SK-N-MC (cell line): ENCODE results near the gene WASF3.

Experiments
- DNase-seq: peaks from one replicate; pipeline ENCODE4 v3.0.0-alpha.2; 2011; ENCODE audit warnings: low read depth, low spot score
- H3K27ac ChIP-seq: fragments of 200-600 bp; sonication (generic); 2 replicates; pipeline ENCODE4 v1.5.1; 2016; ENCODE audit warnings: mixed run types
- H3K36me3 ChIP-seq: fragments of 200-600 bp; sonication (generic); 2 replicates; pipeline ENCODE4 v1.6.1; 2017; ENCODE audit warnings: antibody characterized with exemption, low read length, mixed read lengths; ENCODE audit not compliant: insufficient read depth
- H3K4me3 ChIP-seq: fragments of 200-600 bp; sonication (generic); 2 replicates; pipeline ENCODE4 v1.5.1; 2016
- H3K9ac ChIP-seq: fragments of 200-600 bp; sonication (generic); 2 replicates; pipeline ENCODE4 v1.8.0; 2017; ENCODE audit warnings: mixed run types, mixed read lengths; ENCODE audit not compliant: insufficient read length
- H3K9me3 ChIP-seq: fragments of 200-600 bp; sonication (generic); 2 replicates; pipeline ENCODE4 v1.6.1; 2017; ENCODE audit warnings: low read depth, mild to moderate bottlenecking, antibody characterized with exemption, low read length, moderate library complexity, mixed read lengths
- EZH2 ChIP-seq: fragments of 200-600 bp; sonication (generic); IDR thresholded peaks from one replicate; pipeline ENCODE4 v1.6.1; 2017; ENCODE audit warnings: antibody characterized with exemption
- FOXP2 ChIP-seq: optimal IDR thresholded peaks from 2 replicates; pipeline ENCODE3; 2011; ENCODE audit warnings: mild to moderate bottlenecking, moderate library complexity; ENCODE audit not compliant: insufficient read depth; ENCODE audit errors: extremely low read length, control extremely low read depth
- POLR2AphosphoS5 ChIP-seq: IDR thresholded peaks from 2 replicates; pipeline ENCODE4 v1.6.1; 2012; ENCODE audit warnings: mild to moderate bottlenecking, low read depth, low read length, borderline replicate concordance

WASF3 gene, protein sequence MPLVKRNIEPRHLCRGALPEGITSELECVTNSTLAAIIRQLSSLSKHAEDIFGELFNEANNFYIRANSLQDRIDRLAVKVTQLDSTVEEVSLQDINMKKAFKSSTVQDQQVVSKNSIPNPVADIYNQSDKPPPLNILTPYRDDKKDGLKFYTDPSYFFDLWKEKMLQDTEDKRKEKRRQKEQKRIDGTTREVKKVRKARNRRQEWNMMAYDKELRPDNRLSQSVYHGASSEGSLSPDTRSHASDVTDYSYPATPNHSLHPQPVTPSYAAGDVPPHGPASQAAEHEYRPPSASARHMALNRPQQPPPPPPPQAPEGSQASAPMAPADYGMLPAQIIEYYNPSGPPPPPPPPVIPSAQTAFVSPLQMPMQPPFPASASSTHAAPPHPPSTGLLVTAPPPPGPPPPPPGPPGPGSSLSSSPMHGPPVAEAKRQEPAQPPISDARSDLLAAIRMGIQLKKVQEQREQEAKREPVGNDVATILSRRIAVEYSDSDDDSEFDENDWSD

DNA sequence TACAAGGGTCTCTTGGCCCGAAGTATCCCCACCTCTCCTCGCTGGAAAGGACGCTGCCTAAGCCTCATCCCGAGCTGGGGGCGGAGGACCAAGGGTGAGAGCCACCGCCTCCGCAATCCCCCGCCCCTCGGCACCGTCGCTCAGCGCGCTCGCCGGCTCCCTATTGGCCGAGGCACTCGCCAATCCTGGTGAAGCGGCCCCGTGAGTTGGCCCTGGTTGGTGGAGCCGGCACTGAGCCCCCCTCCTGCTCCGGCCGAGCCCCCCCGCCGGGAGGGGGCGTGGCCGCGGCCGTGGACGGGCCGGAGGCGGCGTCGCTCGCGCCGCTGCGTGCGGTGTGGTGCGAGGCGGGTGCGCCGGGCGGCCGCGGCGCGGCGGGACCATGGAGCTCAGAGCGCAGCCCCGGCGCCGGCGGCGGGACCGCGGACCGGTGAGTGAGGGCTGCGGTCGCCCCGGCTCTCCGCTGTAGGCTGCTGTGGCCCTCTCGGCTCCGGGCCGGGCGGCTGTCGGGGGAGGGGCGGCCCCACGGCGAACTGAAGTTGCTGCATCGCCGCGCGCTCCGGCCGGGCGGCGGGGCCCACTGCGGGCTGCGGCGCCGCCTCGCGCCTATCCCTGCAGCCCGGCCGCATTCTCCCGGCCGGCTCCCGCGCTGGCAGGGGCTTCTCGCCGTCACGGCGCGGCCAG is at the start of gene WASF3:
Gene WASF3 (plus strand): TSS at position 291 of the 681 bp plus-strand sequence. CDS start 84,588 bp downstream, outside the sequence.
- H3K9me3 ChIP-seq = no peaks in the 10 kb centered on the region
- H3K27ac ChIP-seq = no peak within 1 kb of the TSS
- TF ChIP-seq POLR2AphosphoS5 = no peak
- no peak for TF ChIP-seq EZH2
- no peak for TF ChIP-seq FOXP2
- DNase-seq = no peak
- no peaks in the 10 kb centered on the region for H3K36me3 ChIP-seq
- peak within 1 kb of the TSS; percentile 63 for H3K4me3 ChIP-seq
- H3K9ac ChIP-seq = no peak within 1 kb of the TSS

DNA sequence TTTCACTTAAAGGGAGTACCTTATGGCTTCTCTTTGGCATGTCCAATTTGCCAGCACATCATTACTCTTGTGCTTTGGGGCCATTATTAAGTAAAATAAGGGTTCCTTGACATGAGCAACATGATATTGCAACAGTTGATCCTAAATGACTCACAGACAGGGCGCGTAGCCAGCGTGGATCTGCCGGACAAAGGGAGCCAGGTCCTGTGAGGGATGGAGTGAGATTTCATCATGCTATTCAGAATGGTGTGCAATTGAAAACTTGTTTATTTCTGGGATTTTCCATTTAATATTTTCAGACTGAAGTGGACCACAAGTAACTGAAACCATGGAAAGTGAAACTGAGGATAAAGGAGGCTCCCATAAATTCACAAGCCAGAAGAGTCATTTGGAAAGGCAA is 48.6 kb upstream of the WASF3 start:
- H3K4me3 ChIP-seq = no peak overlapping the region
- no peak overlapping the region for H3K9ac ChIP-seq
- H3K36me3 ChIP-seq = no peaks in the 10 kb centered on the region
- no peaks in the 10 kb centered on the region for H3K9me3 ChIP-seq
- TF ChIP-seq FOXP2 = no peak
- TF ChIP-seq POLR2AphosphoS5 = no peak
- TF ChIP-seq EZH2 = no peak
- DNase-seq = no peak
- H3K27ac ChIP-seq = no peak overlapping the region

DNA sequence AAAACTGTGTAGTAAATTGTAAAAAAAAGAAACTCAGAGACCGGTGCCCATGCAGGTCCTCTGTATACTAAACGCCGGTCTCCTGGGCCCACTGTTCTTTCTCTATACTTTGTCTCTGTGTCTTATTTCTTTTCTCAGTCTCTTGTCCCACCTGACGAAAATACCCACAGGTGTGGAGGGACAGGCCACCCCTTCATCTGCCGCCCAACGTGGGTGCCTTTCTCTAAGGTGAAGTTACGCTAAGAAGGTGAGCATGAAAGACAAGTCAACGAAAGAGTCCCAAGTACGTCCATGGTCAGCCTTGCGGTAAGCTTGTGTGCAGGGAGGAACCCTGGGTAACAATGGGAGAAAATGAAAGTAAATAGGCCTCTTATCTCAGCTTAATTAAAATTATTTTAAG is 48.0 kb upstream of the WASF3 start:
- no peak overlapping the region for H3K9ac ChIP-seq
- H3K27ac ChIP-seq = no peak overlapping the region
- TF ChIP-seq EZH2 (no peak), FOXP2 (no peak), POLR2AphosphoS5 (no peak)
- no peaks in the 10 kb centered on the region for H3K9me3 ChIP-seq
- H3K4me3 ChIP-seq = no peak overlapping the region
- no peaks in the 10 kb centered on the region for H3K36me3 ChIP-seq
- DNase-seq = no peak

DNA sequence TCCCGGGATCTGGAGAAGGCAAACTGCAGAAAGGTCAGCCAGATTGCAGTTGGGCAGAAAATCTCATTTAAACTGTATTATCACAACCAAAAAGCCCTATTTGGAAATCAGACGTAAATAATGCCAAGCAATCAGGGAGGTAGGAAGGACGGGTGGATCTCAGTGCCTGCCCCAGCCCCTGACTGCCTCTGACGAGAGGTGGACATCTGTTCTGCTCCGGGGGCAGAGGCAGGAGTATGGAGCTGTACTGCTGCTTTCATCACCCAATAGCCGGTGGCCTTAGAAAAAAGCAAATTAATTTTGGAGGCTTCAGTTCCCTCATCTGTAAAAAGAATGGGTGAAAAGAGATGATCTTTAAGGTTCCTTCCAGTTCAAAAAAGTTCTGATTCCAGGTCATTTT is 43.6 kb upstream of the WASF3 start:
- H3K9me3 ChIP-seq = no peaks in the 10 kb centered on the region
- TF ChIP-seq FOXP2 (no peak), POLR2AphosphoS5 (no peak), EZH2 (no peak)
- H3K36me3 ChIP-seq = no peaks in the 10 kb centered on the region
- H3K4me3 ChIP-seq = no peak overlapping the region
- DNase-seq = no peak
- no peak overlapping the region for H3K27ac ChIP-seq
- no peak overlapping the region for H3K9ac ChIP-seq

DNA sequence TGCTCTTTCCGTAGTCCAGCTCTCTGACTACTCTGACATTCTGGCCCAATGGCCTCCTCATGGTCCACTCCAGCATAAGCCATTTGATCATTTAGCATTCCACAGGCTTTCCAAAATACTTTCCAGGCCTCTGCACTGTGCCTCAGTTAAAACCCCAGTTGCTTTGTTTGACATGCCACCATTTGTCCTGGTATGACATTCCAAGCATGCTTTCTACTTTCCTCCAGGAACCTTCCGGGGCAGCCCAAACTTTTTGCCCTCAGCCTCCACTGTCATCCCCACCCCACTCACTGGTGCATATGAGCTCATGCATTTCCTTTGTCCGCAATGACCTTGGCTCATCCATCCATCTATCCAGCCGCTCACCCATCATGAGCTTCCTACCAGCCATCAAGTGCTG is 41.8 kb upstream of the WASF3 start:
- no peak for DNase-seq
- no peak overlapping the region for H3K4me3 ChIP-seq
- H3K36me3 ChIP-seq = no peaks in the 10 kb centered on the region
- H3K27ac ChIP-seq = no peak overlapping the region
- no peak for TF ChIP-seq POLR2AphosphoS5
- TF ChIP-seq FOXP2 = no peak
- no peak for TF ChIP-seq EZH2
- no peaks in the 10 kb centered on the region for H3K9me3 ChIP-seq
- no peak overlapping the region for H3K9ac ChIP-seq

DNA sequence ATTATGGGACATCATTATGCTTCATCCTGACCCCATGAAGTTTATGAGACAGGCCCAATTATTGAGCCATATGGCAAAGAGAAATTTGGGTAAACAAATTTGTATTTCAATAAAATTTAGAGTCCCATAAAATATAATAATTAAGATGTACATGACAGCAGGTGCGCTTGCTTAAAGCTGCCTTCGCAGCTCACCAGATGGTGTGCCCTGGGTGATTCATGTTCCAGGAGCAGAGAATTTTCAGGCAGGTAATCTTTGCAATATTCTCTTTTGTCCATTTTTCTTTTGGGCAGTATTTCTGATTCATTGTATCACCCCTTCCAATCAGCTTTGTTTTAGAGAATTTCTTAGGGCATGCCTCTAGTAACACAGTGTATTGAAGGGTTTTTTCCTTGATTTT is 39.5 kb upstream of the WASF3 start:
- H3K9me3 ChIP-seq = no peaks in the 10 kb centered on the region
- no peak overlapping the region for H3K9ac ChIP-seq
- H3K27ac ChIP-seq = no peak overlapping the region
- no peak for DNase-seq
- H3K4me3 ChIP-seq = no peak overlapping the region
- TF ChIP-seq FOXP2 (no peak), POLR2AphosphoS5 (no peak), EZH2 (no peak)
- H3K36me3 ChIP-seq = no peaks in the 10 kb centered on the region

DNA sequence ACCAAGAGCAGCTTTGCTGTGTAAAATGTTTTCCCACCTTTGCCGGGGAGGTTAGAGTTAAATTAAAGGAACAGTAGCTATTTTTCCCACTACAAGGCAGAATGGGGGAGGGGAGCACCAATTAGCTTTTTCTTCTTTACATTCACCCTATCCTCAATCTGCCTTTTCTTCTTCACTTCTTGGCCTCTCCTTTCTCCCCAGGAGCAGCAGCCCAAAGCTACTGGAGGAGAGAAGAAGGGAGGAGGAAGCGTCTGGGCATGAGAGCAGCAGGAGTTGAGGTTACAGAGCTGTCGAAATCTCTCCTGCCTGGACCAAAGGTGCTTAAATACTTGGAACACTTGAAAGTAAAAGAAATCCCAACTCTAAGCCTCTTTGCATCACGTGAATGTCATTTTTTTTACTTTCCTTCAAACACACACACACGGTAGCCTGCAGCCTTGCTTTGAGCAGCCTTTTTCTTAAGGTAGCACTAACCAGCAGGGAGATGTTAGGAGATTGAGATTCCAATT is 39.0 kb upstream of the WASF3 start:
- no peak overlapping the region for H3K4me3 ChIP-seq
- TF ChIP-seq POLR2AphosphoS5 (no peak), EZH2 (no peak), FOXP2 (no peak)

DNA sequence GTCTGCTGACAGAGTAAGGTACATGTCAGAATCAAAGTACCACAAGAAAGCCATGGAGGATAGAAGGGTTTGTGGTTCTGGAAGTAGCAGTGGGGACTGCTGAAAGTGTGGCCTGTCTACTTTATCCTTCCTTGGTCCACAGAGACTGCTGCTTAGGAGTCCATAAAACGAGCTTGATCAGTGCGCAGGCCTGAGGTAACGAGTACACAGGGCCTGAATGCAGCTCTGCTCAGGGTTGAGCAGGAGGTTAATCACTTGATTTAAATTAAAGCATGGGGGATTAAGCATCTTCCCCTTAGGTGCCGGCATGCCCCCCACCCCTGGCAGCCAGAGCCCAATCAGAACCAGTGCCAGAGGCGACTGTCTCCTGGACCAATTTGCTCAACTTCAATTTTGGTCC is 34.9 kb upstream of the WASF3 start:
- Histone ChIP-seq H3K9ac (no peak overlapping the region), H3K36me3 (no peaks in the 10 kb centered on the region), H3K4me3 (no peak overlapping the region), H3K9me3 (no peaks in the 10 kb centered on the region), H3K27ac (no peak overlapping the region)
- no peak for DNase-seq
- TF ChIP-seq POLR2AphosphoS5 (no peak), FOXP2 (no peak), EZH2 (no peak)

More for the DNA sequence above, 39.0 kb upstream of the WASF3 start:
- no peaks in the 10 kb centered on the region for H3K36me3 ChIP-seq
- H3K9me3 ChIP-seq = no peaks in the 10 kb centered on the region
- no peak overlapping the region for H3K9ac ChIP-seq
- H3K27ac ChIP-seq = no peak overlapping the region
- no peak for DNase-seq
